Calu3 (cell line): ENCODE results near the gene HSDL1. TPM values are rescaled to one million over a fixed set of nuclear protein-coding genes. Genes with fewer than 3 reads are reported as not detected.

Source experiments
- BruUV-seq: library from RNA; stranded (reverse); fragments of 400-500 nt; replicated peaks from 2 replicates; lab custom pipeline; 2021; lab: Mats Ljungman, UMichigan
- CTCF ChIA-PET: fragments of 300-600 bp; sonication (Branson Sonifier 250); formaldehyde crosslinking; loops from one replicate; lab custom pipeline; 2022; ENCODE audit warnings: antibody characterized with exemption; lab: Charles Lee
- DNase-seq: peaks from one replicate; pipeline ENCODE4 v3.0.0; 2022
- H3K27ac Mint-ChIP-seq: one replicate; pipeline ENCODE4 v1.8.0; 2022; ENCODE audit warnings: mixed read lengths; ENCODE audit not compliant: unreplicated experiment
- H3K27me3 Mint-ChIP-seq: one replicate; pipeline ENCODE4 v1.8.0; 2022; ENCODE audit warnings: mixed read lengths; ENCODE audit not compliant: unreplicated experiment
- H3K36me3 Mint-ChIP-seq: one replicate; pipeline ENCODE4 v1.8.0; 2022; ENCODE audit warnings: mild to moderate bottlenecking, moderate library complexity, mixed read lengths; ENCODE audit not compliant: insufficient read depth, unreplicated experiment
- H3K4me1 Mint-ChIP-seq: one replicate; pipeline ENCODE4 v1.8.0; 2022; ENCODE audit warnings: mild to moderate bottlenecking, low read depth, mixed read lengths; ENCODE audit not compliant: unreplicated experiment
- H3K4me3 Mint-ChIP-seq: one replicate; pipeline ENCODE4 v1.8.0; 2022; ENCODE audit warnings: mild to moderate bottlenecking, low read depth, moderate library complexity, mixed read lengths; ENCODE audit not compliant: unreplicated experiment
- H3K9me3 Mint-ChIP-seq: one replicate; pipeline ENCODE4 v1.8.0; 2022; ENCODE audit warnings: low read depth, mixed read lengths; ENCODE audit not compliant: unreplicated experiment
- CTCF ChIP-seq: fragments of 200-600 bp; IDR thresholded peaks from one replicate; pipeline ENCODE4 v1.8.0; 2022; ENCODE audit warnings: antibody characterized with exemption; ENCODE audit not compliant: unreplicated experiment
- intact Hi-C: fragments of 100-400 bp; cut with micrococcal nuclease; formaldehyde crosslinking; loops from one replicate; pipeline ENCODE4 v1.10.0; 2022; ENCODE audit not compliant: unreplicated experiment
- total RNA-seq: library from RNA; stranded (reverse); gene quantifications from 2 replicates; pipeline ENCODE4 v1.2.3, GENCODE V29; 2022

Gene HSDL1
- total RNA-seq, 1 experiment from 2014 or later: 20.8 TPM

- H3K27ac Mint-ChIP-seq: no peak overlapping the region
- no peaks in the 10 kb centered on the region for H3K36me3 Mint-ChIP-seq
- no peaks in the 10 kb centered on the region for H3K9me3 Mint-ChIP-seq
- TF ChIP-seq CTCF: no peak
- no peaks in the 10 kb centered on the region for H3K4me1 Mint-ChIP-seq
- CTCF ChIA-PET: no interaction called here
- no peak overlapping the region for H3K4me3 Mint-ChIP-seq
- no TSS peak for BruUV-seq
- intact Hi-C loops: no loop called here
- H3K27me3 Mint-ChIP-seq: peaks cover 68% of the 10 kb centered on the region
- DNase-seq: no peak
These were observed 16.8 kb upstream of the HSDL1 start for GRCh38 chr16:84161801-84162200.

- no peaks in the 10 kb centered on the region for H3K9me3 Mint-ChIP-seq
- H3K4me3 Mint-ChIP-seq: no peak overlapping the region
- H3K4me1 Mint-ChIP-seq: no peaks in the 10 kb centered on the region
- no peak for TF ChIP-seq CTCF
- no peak overlapping the region for H3K27ac Mint-ChIP-seq
- DNase-seq: no peak
- CTCF ChIA-PET: interaction anchor here (0.6 to 0.7 kb wide), 2 partner anchors 207 to 236 kb away, joined by 3 to 6 read pairs; no protein-coding TSS in a partner anchor
- no TSS peak for BruUV-seq
- H3K27me3 Mint-ChIP-seq: peaks cover 66% of the 10 kb centered on the region
- intact Hi-C loops: no loop called here
- peaks cover 3% of the 10 kb centered on the region for H3K36me3 Mint-ChIP-seq
These were observed 16.1 kb upstream of the HSDL1 start for GRCh38 chr16:84161037-84161436.

- Mint-ChIP-seq H3K4me3 (no peak overlapping the region), H3K9me3 (no peaks in the 10 kb centered on the region), H3K36me3 (peaks cover 6% of the 10 kb centered on the region), H3K4me1 (no peaks in the 10 kb centered on the region), H3K27ac (no peak overlapping the region), H3K27me3 (peaks cover 54% of the 10 kb centered on the region)
- DNase-seq: no peak
- intact Hi-C loops: no loop called here
- no TSS peak for BruUV-seq
- CTCF ChIA-PET: no interaction called here
- no peak for TF ChIP-seq CTCF
These were observed 14.8 kb upstream of the HSDL1 start for GRCh38 chr16:84159800-84160199.

- H3K27me3 Mint-ChIP-seq: peaks cover 46% of the 10 kb centered on the region
- H3K4me1 Mint-ChIP-seq: no peaks in the 10 kb centered on the region
- H3K4me3 Mint-ChIP-seq: no peak overlapping the region
- TF ChIP-seq CTCF: no peak
- CTCF ChIA-PET: no interaction called here
- H3K9me3 Mint-ChIP-seq: no peaks in the 10 kb centered on the region
- no peak for DNase-seq
- intact Hi-C loops: no loop called here
- no peak overlapping the region for H3K27ac Mint-ChIP-seq
- BruUV-seq: no TSS peak
- peaks cover 6% of the 10 kb centered on the region for H3K36me3 Mint-ChIP-seq
These were observed 14.0 kb upstream of the HSDL1 start for GRCh38 chr16:84159007-84159406.
